ENCODE results near the gene CADM1. TPM values are rescaled to one million over a fixed set of nuclear protein-coding genes. Genes with fewer than 3 reads are reported as not detected.

Gene CADM1
- total RNA-seq: 10 to 100 TPM in 3 of 4 donors, 1 to 10 TPM in 1; 7.4 to 61.5 (median 28.5) TPM

DNA sequence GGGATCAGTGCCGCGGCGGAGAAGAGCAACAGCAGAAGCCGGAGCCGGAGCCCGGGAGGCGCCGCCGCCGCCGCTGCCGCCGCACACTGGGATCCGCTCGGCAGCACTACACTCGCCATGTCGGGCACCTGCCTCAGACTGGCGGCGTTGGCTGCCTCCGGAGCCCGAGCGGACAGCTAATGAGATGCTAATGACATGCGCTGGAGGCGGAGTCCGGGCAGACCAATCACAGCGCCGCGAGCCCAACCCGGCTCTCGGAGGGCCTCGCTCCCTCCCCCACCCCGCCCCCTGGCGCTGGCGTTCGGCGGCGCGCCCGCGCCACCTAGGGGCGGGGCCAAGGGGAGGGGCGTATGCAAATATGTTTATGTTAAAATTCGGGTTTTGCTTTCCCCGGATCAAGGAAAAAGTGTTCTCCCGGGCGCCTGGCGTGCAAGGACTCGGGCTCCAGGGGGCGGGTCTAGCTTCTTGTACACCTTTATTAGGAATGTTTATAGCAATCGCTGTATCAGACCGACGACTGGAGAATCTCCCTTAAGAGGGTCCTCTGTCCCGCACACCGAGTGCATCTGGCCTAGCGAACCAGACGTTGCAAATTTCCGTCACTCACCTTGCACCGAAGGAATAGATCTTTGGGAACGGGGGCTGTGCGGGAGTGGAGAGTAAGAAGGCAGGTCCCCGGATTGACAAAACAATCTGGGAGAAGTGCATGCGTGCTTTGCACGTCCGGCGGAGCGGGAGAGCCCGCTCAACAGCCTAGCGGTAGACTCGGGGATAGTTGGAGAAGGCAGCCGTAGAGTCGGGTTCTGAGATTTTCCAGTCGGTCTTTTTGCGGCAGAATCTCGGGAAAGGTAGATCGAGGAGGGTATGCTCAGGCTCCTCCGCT is at the start of gene CADM1:
Gene CADM1 (minus strand): TSS at position 140 of the 883 bp plus-strand sequence.
- DNase-seq: peak; percentile 91 to 95
- Histone ChIP-seq H3K27me3 (peaks cover 0 to under 1% of the 10 kb centered on the region in 2 donors), H3K4me3 (peak within 1 kb of the TSS; percentile 46 to 67), H3K27ac (peak within 1 kb of the TSS; percentile 83 to 89), H3K36me3 (no peaks in the 10 kb centered on the region), H3K4me1 (peaks cover 0 to 7% of the 10 kb centered on the region in 2 donors), H3K9me3 (no peaks in the 10 kb centered on the region)
- peak; percentile 81 to 92 for TF ChIP-seq POLR2A (IDR thresholded peaks at IDR 0.05)
- TF ChIP-seq, protein P1, sequence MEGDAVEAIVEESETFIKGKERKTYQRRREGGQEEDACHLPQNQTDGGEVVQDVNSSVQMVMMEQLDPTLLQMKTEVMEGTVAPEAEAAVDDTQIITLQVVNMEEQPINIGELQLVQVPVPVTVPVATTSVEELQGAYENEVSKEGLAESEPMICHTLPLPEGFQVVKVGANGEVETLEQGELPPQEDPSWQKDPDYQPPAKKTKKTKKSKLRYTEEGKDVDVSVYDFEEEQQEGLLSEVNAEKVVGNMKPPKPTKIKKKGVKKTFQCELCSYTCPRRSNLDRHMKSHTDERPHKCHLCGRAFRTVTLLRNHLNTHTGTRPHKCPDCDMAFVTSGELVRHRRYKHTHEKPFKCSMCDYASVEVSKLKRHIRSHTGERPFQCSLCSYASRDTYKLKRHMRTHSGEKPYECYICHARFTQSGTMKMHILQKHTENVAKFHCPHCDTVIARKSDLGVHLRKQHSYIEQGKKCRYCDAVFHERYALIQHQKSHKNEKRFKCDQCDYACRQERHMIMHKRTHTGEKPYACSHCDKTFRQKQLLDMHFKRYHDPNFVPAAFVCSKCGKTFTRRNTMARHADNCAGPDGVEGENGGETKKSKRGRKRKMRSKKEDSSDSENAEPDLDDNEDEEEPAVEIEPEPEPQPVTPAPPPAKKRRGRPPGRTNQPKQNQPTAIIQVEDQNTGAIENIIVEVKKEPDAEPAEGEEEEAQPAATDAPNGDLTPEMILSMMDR (IDR thresholded peaks at IDR 0.05): peak; percentile 28 to 77 (median 66)
- intact Hi-C loops (cut with DNase I; ENCODE audit: low total_unique reads): no loop called here

DNA sequence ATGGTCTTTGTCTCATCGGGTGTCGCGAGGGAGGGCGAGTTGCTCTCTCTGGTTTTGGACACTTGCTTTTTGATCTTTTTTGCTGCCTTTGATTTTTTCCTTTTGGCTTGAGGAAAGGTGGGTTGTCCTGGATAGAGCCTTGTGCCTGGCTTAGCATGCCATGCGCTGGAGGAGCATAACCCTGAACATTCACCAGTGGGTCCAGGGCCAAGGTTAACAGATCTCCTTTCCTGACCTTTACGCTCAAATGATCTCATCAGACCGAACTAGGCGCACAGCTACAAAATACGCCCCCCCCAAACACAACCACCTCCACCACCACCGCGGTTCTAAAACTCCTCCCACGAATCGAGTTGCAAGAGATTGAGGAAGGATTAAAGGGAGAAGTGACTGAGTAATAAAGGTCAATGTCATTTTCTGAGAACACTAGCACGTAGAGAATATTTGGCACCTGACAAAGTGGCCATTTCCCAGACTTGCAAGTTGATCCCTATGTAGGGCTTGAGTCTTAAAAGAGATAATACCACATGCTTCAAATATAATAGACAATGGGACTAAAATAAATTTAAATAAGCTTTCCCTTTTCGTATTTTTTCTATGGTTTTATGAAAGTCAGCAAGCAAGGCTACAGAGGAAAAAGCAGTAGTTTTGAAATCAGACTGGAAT is 48.7 kb upstream of the CADM1 start:
- no peaks in the 10 kb centered on the region for H3K36me3 ChIP-seq
- DNase-seq: no peak
- no peaks in the 10 kb centered on the region for H3K9me3 ChIP-seq
- H3K27ac ChIP-seq: no peak overlapping the region
- intact Hi-C loops (cut with DNase I; ENCODE audit: low total_unique reads): no loop called here
- TF ChIP-seq POLR2A (IDR thresholded peaks at IDR 0.05): no peak
- TF ChIP-seq, protein P1 (IDR thresholded peaks at IDR 0.05): no peak
- no peak overlapping the region for H3K4me3 ChIP-seq
- no peaks in the 10 kb centered on the region for H3K4me1 ChIP-seq
- no peaks in the 10 kb centered on the region for H3K27me3 ChIP-seq

DNA sequence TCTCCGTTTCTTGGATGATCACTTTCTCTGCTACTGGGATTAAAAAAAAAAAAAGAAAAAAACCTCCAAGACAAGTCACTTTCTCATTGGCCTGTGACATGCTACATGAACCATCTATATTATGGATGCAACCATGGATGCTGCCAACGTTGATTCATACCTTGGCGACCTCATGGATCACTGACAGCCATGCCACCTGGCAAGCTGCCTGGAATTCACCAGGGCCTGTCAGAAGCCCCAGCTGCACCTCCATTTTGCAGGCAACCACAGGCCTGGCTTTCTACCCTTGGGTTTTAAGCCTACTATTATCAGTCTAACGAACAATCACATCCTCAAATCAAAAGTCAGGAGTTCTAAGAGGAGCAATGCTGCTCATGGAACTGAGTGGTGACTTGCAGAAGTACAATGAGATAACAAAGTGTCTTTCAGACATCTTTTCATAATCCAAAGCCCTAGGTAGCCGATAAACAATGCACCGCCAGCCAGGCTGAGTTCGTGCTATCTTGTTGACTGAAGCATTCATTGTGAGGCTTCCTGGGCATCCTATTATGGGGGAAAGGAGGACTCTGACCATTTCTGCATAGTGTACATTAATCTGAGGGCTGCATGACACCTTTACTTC is 48.0 kb upstream of the CADM1 start:
- Histone ChIP-seq H3K27ac (no peak overlapping the region), H3K4me1 (no peaks in the 10 kb centered on the region), H3K9me3 (no peaks in the 10 kb centered on the region), H3K27me3 (no peaks in the 10 kb centered on the region), H3K4me3 (no peak overlapping the region), H3K36me3 (no peaks in the 10 kb centered on the region)
- no peak for DNase-seq
- intact Hi-C loops (cut with DNase I; ENCODE audit: low total_unique reads): no loop called here
- no peak for TF ChIP-seq POLR2A (IDR thresholded peaks at IDR 0.05)
- TF ChIP-seq, protein P1 (IDR thresholded peaks at IDR 0.05): no peak

DNA sequence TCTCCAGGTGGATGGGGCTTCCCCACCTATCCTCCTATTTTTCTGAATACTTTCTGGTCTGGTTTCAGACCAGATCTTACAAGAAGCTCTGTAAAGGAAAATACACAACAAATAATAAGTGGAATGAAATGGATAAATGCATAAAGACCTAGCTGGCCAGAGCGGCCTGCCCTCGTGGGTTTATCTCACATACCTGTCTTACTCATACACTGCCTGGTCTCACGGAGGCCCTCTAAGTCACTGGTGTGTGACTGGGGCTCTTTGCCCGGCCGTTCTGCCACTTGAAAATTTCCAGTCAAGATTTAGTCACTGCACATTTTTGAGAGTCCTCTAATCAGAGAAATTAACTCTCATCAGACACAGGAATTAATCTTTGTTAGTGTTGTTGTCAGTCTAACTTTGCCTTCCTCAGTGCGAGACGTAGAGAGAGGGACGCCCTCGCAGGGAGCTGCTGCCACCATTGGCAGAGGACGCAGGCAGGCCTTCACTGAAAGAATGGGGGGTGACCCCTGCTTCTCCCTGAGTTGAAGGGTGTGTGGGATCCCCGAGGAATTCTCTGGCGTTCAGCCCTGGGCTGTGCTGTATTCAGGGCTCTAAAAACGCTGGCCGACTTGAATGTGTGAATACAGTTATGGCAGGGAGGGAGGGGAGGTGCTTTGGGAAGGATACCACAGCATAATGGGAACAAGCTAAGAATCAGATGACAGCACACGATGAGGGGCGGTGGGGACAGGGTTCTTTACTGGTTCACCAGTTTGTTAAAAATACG is 46.3 kb upstream of the CADM1 start:
- no peaks in the 10 kb centered on the region for H3K36me3 ChIP-seq
- no peak overlapping the region for H3K4me3 ChIP-seq
- H3K9me3 ChIP-seq: no peaks in the 10 kb centered on the region
- no peaks in the 10 kb centered on the region for H3K4me1 ChIP-seq
- no peak overlapping the region for H3K27ac ChIP-seq
- intact Hi-C loops (cut with DNase I; ENCODE audit: low total_unique reads): no loop called here
- no peaks in the 10 kb centered on the region for H3K27me3 ChIP-seq
- DNase-seq: no peak
- TF ChIP-seq, protein P1 (IDR thresholded peaks at IDR 0.05): no peak
- TF ChIP-seq POLR2A (IDR thresholded peaks at IDR 0.05): no peak
